ENCODE measurements around the gene ADAMTS1. TPM values are rescaled to one million over a fixed set of nuclear protein-coding genes. Genes with fewer than 3 reads are reported as not detected.

The ADAMTS1 gene
- total and polyA plus RNA-seq, 7 experiments from 2014 or later = 0.48 to 7.6 (median 0.71) TPM; not detected in 2

DNA sequence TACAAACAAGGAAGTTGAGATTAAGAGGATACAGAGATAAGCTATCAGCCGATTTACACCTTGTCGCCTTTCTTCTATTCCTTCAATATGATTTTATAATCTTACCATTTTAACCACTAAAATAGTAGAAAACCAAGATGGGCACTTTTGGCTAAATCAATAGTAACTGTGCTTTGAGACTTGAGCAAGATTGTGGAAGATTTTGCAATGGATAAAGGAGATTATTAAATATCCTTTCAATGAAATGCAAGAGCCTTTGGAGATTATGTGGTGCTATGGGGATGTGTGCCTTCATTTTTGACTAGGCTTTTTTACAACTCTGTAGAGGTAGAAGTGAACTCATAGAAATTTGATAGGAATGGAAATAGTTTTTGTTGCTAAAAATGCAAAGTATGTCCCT, 33.7 kb downstream of the ADAMTS1 start:
- Histone ChIP-seq H3K27me3 (ENCODE audit: control insufficient read depth in 2 of 2, insufficient read depth in 2 of 2, low read length in 2 of 2) (no peaks in the 10 kb centered on the region), H3K36me3 (ENCODE audit: control insufficient read depth in 2 of 3, insufficient read depth in 3 of 3, low read length in 3 of 3) (no peaks in the 10 kb centered on the region), H3K4me1 (ENCODE audit: control insufficient read depth in 2 of 2, insufficient read depth in 2 of 2, low read length in 2 of 2) (no peaks in the 10 kb centered on the region), H3K27ac (ENCODE audit: low read depth, low read length) (no peak overlapping the region), H3K4me3 (ENCODE audit: low read length) (no peak overlapping the region), H3K9me3 (ENCODE audit: control insufficient read depth in 2 of 3, low read length in 3 of 3) (no peaks in the 10 kb centered on the region)
- Mint-ChIP-seq H3K4me3 (no peak overlapping the region), H3K4me1 (peaks cover 0 to 4% (median 0%) of the 10 kb centered on the region in 7 donors), H3K27ac (no peak overlapping the region), H3K27me3 (peaks cover 10 to 18% (median 13%) of the 10 kb centered on the region in 5 donors), H3K9me3 (peaks cover 0 to 2% (median 0%) of the 10 kb centered on the region in 11 donors), H3K36me3 (no peaks in the 10 kb centered on the region)
- DNase-seq (no peak), ATAC-seq (no peak)
- ChIA-PET POLR2A (no interaction called here), CTCF (no interaction called here)
- intact Hi-C loops (cut with micrococcal nuclease) = no loop called here

GRCh38 chr21:26810676-26811415, 34.4 kb downstream of the ADAMTS1 start:
- no peak for DNase-seq
- H3K4me3 Mint-ChIP-seq = no peak overlapping the region
- Histone ChIP-seq H3K4me3 (ENCODE audit: low read length) (no peak overlapping the region), H3K27me3 (ENCODE audit: control insufficient read depth in 2 of 2, insufficient read depth in 2 of 2, low read length in 2 of 2) (no peaks in the 10 kb centered on the region), H3K27ac (ENCODE audit: low read depth, low read length) (no peak overlapping the region), H3K9me3 (ENCODE audit: control insufficient read depth in 2 of 3, low read length in 3 of 3) (no peaks in the 10 kb centered on the region), H3K36me3 (ENCODE audit: control insufficient read depth in 2 of 3, insufficient read depth in 3 of 3, low read length in 3 of 3) (no peaks in the 10 kb centered on the region), H3K4me1 (ENCODE audit: control insufficient read depth in 2 of 2, insufficient read depth in 2 of 2, low read length in 2 of 2) (no peaks in the 10 kb centered on the region)
- no peak overlapping the region for H3K27ac Mint-ChIP-seq
- H3K9me3 Mint-ChIP-seq = peaks cover 0 to 2% (median 0%) of the 10 kb centered on the region in 11 donors
- intact Hi-C loops (cut with micrococcal nuclease) = no loop called here
- no peaks in the 10 kb centered on the region for H3K36me3 Mint-ChIP-seq
- peaks cover 10 to 22% (median 13%) of the 10 kb centered on the region in 5 donors for H3K27me3 Mint-ChIP-seq
- peaks cover 0 to 4% (median 0%) of the 10 kb centered on the region in 7 donors for H3K4me1 Mint-ChIP-seq
- no peak for ATAC-seq
- ChIA-PET POLR2A (no interaction called here), CTCF (no interaction called here)

DNA sequence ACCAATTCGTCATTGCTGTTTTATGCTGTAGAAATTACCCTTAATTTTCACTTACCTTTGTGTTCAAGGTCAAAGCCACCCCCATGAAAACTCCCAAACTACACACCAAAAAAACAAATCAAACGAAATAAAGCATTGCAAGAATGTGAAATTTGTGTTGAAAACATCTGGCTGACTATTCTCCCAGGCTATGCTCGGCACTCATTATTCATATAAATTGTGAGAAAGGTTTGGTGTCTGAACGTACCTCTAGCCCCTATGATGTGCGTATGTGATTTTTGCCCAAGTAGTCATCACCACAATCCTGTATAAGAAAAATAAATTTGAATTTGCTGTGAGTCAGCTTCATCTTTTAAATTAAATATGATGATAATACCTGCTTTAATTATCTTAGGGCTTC, 34.9 kb downstream of the ADAMTS1 start:
- Histone ChIP-seq H3K27me3 (ENCODE audit: control insufficient read depth in 2 of 2, insufficient read depth in 2 of 2, low read length in 2 of 2) (no peaks in the 10 kb centered on the region), H3K9me3 (ENCODE audit: control insufficient read depth in 2 of 3, low read length in 3 of 3) (no peaks in the 10 kb centered on the region), H3K36me3 (ENCODE audit: control insufficient read depth in 2 of 3, insufficient read depth in 3 of 3, low read length in 3 of 3) (no peaks in the 10 kb centered on the region), H3K4me1 (ENCODE audit: control insufficient read depth in 2 of 2, insufficient read depth in 2 of 2, low read length in 2 of 2) (no peaks in the 10 kb centered on the region), H3K27ac (ENCODE audit: low read depth, low read length) (no peak overlapping the region), H3K4me3 (ENCODE audit: low read length) (no peak overlapping the region)
- Mint-ChIP-seq H3K4me1 (peaks cover 0 to 2% (median 0%) of the 10 kb centered on the region in 7 donors), H3K9me3 (peaks cover 0 to 2% (median 0%) of the 10 kb centered on the region in 11 donors), H3K27me3 (peaks cover 10 to 21% (median 11%) of the 10 kb centered on the region in 5 donors), H3K27ac (no peak overlapping the region), H3K36me3 (no peaks in the 10 kb centered on the region), H3K4me3 (no peak overlapping the region)
- ChIA-PET POLR2A (no interaction called here), CTCF (no interaction called here)
- intact Hi-C loops (cut with micrococcal nuclease) = no loop called here
- no peak for DNase-seq
- ATAC-seq = no peak

- H3K4me3 Mint-ChIP-seq = no peak overlapping the region
- POLR2A ChIA-PET = no interaction called here
- Histone ChIP-seq H3K27me3 (ENCODE audit: control insufficient read depth in 2 of 2, insufficient read depth in 2 of 2, low read length in 2 of 2) (no peaks in the 10 kb centered on the region), H3K4me1 (ENCODE audit: control insufficient read depth in 2 of 2, insufficient read depth in 2 of 2, low read length in 2 of 2) (no peaks in the 10 kb centered on the region), H3K9me3 (ENCODE audit: control insufficient read depth in 2 of 3, low read length in 3 of 3) (no peaks in the 10 kb centered on the region), H3K4me3 (ENCODE audit: low read length) (no peak overlapping the region), H3K27ac (ENCODE audit: low read depth, low read length) (no peak overlapping the region), H3K36me3 (ENCODE audit: control insufficient read depth in 2 of 3, insufficient read depth in 3 of 3, low read length in 3 of 3) (no peaks in the 10 kb centered on the region)
- peaks cover 0 to 2% (median 0%) of the 10 kb centered on the region in 11 donors for H3K9me3 Mint-ChIP-seq
- H3K4me1 Mint-ChIP-seq = peaks cover 0 to 2% (median 0%) of the 10 kb centered on the region in 7 donors
- intact Hi-C loops (cut with micrococcal nuclease) = no loop called here
- H3K27ac Mint-ChIP-seq = no peak overlapping the region
- H3K27me3 Mint-ChIP-seq = peaks cover 10 to 21% (median 11%) of the 10 kb centered on the region in 5 donors
- CTCF ChIA-PET = no interaction called here
- ATAC-seq (no peak), DNase-seq (no peak)
- no peaks in the 10 kb centered on the region for H3K36me3 Mint-ChIP-seq
Observed at GRCh38 chr21:26809745-26810144, 35.5 kb downstream of the ADAMTS1 start.

DNA sequence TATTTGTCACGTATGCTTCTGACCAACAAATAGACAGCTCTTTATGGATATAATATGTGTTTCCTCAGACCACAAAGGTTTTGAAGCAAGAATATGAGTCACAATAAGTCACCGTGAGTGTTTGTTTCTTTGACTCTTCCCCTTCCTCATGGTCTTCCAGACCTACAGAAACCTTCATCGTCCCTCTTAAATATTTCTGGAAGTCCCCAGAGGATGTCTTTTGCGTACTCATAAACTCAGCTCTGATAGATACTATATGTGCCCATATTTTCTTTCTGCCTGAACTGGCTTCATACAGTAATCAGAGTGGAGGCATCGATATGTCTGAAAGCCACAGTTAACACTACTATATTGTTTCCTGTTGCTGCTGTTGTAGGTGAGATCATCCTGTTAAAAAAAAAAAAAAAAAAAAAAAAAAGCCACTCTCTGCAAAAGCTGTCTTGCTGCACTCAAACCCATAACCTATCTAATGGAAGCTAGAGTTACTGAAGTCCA, 38.4 kb downstream of the ADAMTS1 start:
- Mint-ChIP-seq H3K27ac (peak overlapping the region in 1 of 9 donors; percentile 78), H3K9me3 (peaks cover 0 to 4% (median 0%) of the 10 kb centered on the region in 11 donors), H3K27me3 (peaks cover 6 to 23% (median 14%) of the 10 kb centered on the region in 5 donors), H3K4me3 (peak overlapping the region in 1 of 10 donors; percentile 47), H3K36me3 (no peaks in the 10 kb centered on the region), H3K4me1 (peaks cover 0 to 2% (median 0%) of the 10 kb centered on the region in 7 donors)
- Histone ChIP-seq H3K4me3 (ENCODE audit: low read length) (no peak overlapping the region), H3K36me3 (ENCODE audit: control insufficient read depth in 2 of 3, insufficient read depth in 3 of 3, low read length in 3 of 3) (no peaks in the 10 kb centered on the region), H3K27ac (ENCODE audit: low read depth, low read length) (no peak overlapping the region), H3K9me3 (ENCODE audit: control insufficient read depth in 2 of 3, low read length in 3 of 3) (no peaks in the 10 kb centered on the region), H3K4me1 (ENCODE audit: control insufficient read depth in 2 of 2, insufficient read depth in 2 of 2, low read length in 2 of 2) (no peaks in the 10 kb centered on the region), H3K27me3 (ENCODE audit: control insufficient read depth in 2 of 2, insufficient read depth in 2 of 2, low read length in 2 of 2) (no peaks in the 10 kb centered on the region)
- CTCF ChIA-PET = no interaction called here
- POLR2A ChIA-PET = no interaction called here
- peak; percentile 56 for ATAC-seq
- DNase-seq = no peak
- intact Hi-C loops (cut with micrococcal nuclease) = no loop called here

DNA sequence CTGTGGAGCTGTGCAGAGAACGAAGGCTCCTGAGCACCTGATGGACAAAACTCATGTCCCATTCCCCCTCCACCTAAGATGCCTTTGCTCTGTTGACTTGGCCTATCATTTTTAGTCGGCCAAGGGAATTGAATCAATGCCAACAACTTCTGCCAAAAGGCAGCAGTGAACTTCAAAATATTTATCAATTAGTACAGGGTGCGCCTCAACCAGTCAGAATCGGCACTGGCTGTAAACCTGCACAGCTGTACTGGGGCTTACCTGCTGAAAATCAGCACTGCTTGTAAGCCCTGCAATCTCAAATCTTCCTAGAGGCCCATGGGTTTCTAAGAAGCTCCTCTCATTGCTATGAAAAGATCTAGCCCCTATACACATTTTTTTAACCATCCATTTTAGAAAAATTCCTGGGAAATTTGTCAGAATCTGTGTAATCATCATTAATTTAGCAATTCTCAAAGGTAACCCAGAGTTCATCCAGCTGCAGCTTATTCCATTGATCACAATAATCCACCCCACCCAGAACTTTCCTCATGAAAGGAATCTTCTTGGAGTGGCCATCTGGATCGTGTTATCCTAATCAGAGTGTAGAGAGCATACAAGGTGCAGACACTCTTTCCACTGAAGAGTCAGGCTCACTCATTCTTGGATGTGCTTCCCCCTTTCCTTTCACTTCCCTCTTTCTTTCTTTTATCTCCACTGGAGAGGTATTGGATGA, 40.2 kb downstream of the ADAMTS1 start:
- H3K27me3 Mint-ChIP-seq = peaks cover 6 to 26% (median 20%) of the 10 kb centered on the region in 5 donors
- ChIA-PET CTCF (no interaction called here), POLR2A (no interaction called here)
- H3K4me1 Mint-ChIP-seq = peaks cover 0 to 2% (median 0%) of the 10 kb centered on the region in 7 donors
- DNase-seq = no peak
- H3K9me3 Mint-ChIP-seq = peaks cover 0 to 4% (median 0%) of the 10 kb centered on the region in 11 donors
- no peaks in the 10 kb centered on the region for H3K36me3 ChIP-seq (ENCODE audit: control insufficient read depth in 2 of 3, insufficient read depth in 3 of 3, low read length in 3 of 3)
- intact Hi-C loops (cut with micrococcal nuclease) = no loop called here
- no peaks in the 10 kb centered on the region for H3K9me3 ChIP-seq (ENCODE audit: control insufficient read depth in 2 of 3, low read length in 3 of 3)
- no peak overlapping the region for H3K27ac ChIP-seq (ENCODE audit: low read depth, low read length)
- H3K4me1 ChIP-seq (ENCODE audit: control insufficient read depth in 2 of 2, insufficient read depth in 2 of 2, low read length in 2 of 2) = no peaks in the 10 kb centered on the region
- no peak overlapping the region for H3K4me3 Mint-ChIP-seq
- H3K27me3 ChIP-seq (ENCODE audit: control insufficient read depth in 2 of 2, insufficient read depth in 2 of 2, low read length in 2 of 2) = no peaks in the 10 kb centered on the region
- H3K27ac Mint-ChIP-seq = no peak overlapping the region
- no peaks in the 10 kb centered on the region for H3K36me3 Mint-ChIP-seq
- no peak overlapping the region for H3K4me3 ChIP-seq (ENCODE audit: low read length)
- no peak for ATAC-seq

Data from naive thymus-derived CD4-positive, alpha-beta T cell (primary cell).